ENCODE data around the gene PTPRT.

The PTPRT gene

GRCh38 chr20:42150230-42150629, 1039.5 kb downstream of the PTPRT start:
- H3K4me1 Mint-ChIP-seq = no peaks in the 10 kb centered on the region
- no peak overlapping the region for H3K4me3 Mint-ChIP-seq
- no peak overlapping the region for H3K27ac Mint-ChIP-seq
- no peaks in the 10 kb centered on the region for H3K36me3 Mint-ChIP-seq (ENCODE audit: low read depth)
- no peak for TF ChIP-seq CTCF (IDR thresholded peaks at IDR 0.05)
- H3K27me3 Mint-ChIP-seq (ENCODE audit: low read depth, poor library complexity) = peaks cover 6% of the 10 kb centered on the region
- no peaks in the 10 kb centered on the region for H3K9me3 Mint-ChIP-seq
- DNase-seq = no peak

GRCh38 chr20:42138729-42139128, 1051.0 kb downstream of the PTPRT start:
- H3K36me3 Mint-ChIP-seq (ENCODE audit: low read depth) = no peaks in the 10 kb centered on the region
- no peaks in the 10 kb centered on the region for H3K4me1 Mint-ChIP-seq
- no peak overlapping the region for H3K4me3 Mint-ChIP-seq
- H3K27me3 Mint-ChIP-seq (ENCODE audit: low read depth, poor library complexity) = peaks cover 23% of the 10 kb centered on the region
- DNase-seq = no peak
- H3K9me3 Mint-ChIP-seq = no peaks in the 10 kb centered on the region
- H3K27ac Mint-ChIP-seq = no peak overlapping the region
- no peak for TF ChIP-seq CTCF (IDR thresholded peaks at IDR 0.05)

- no peaks in the 10 kb centered on the region for H3K9me3 Mint-ChIP-seq
- no peaks in the 10 kb centered on the region for H3K4me1 Mint-ChIP-seq
- no peak for DNase-seq
- peaks cover 28% of the 10 kb centered on the region for H3K27me3 Mint-ChIP-seq (ENCODE audit: low read depth, poor library complexity)
- no peak overlapping the region for H3K27ac Mint-ChIP-seq
- no peaks in the 10 kb centered on the region for H3K36me3 Mint-ChIP-seq (ENCODE audit: low read depth)
- no peak overlapping the region for H3K4me3 Mint-ChIP-seq
- TF ChIP-seq CTCF (IDR thresholded peaks at IDR 0.05) = no peak
Observed at GRCh38 chr20:42134265-42135098, 1055.2 kb downstream of the PTPRT start.

- Mint-ChIP-seq H3K4me3 (no peak overlapping the region), H3K36me3 (ENCODE audit: low read depth) (no peaks in the 10 kb centered on the region), H3K27me3 (ENCODE audit: low read depth, poor library complexity) (peaks cover 20% of the 10 kb centered on the region), H3K27ac (no peak overlapping the region), H3K9me3 (no peaks in the 10 kb centered on the region), H3K4me1 (no peaks in the 10 kb centered on the region)
- TF ChIP-seq CTCF (IDR thresholded peaks at IDR 0.05) = no peak
- DNase-seq = no peak
Observed at GRCh38 chr20:42130810-42131596, 1058.7 kb downstream of the PTPRT start.

- no peaks in the 10 kb centered on the region for H3K4me1 Mint-ChIP-seq
- no peaks in the 10 kb centered on the region for H3K9me3 Mint-ChIP-seq
- H3K27ac Mint-ChIP-seq = no peak overlapping the region
- H3K36me3 Mint-ChIP-seq (ENCODE audit: low read depth) = no peaks in the 10 kb centered on the region
- DNase-seq = no peak
- no peak for TF ChIP-seq CTCF (IDR thresholded peaks at IDR 0.05)
- H3K27me3 Mint-ChIP-seq (ENCODE audit: low read depth, poor library complexity) = peaks cover 15% of the 10 kb centered on the region
- H3K4me3 Mint-ChIP-seq = no peak overlapping the region
Observed at GRCh38 chr20:42125426-42125825, 1064.3 kb downstream of the PTPRT start.

Data from nephron progenitor cell (in vitro differentiated cells).